ENCODE data around the gene CTTN. TPM values are rescaled to one million over a fixed set of nuclear protein-coding genes. Genes with fewer than 3 reads are reported as not detected.

CTTN gene
- total and polyA plus RNA-seq, 10 of the 15 experiments (the other 5 are each of a cell fraction or from before 2014, with no cell fraction given) = 1.1 to 37.8 (median 11.8) TPM

DNA sequence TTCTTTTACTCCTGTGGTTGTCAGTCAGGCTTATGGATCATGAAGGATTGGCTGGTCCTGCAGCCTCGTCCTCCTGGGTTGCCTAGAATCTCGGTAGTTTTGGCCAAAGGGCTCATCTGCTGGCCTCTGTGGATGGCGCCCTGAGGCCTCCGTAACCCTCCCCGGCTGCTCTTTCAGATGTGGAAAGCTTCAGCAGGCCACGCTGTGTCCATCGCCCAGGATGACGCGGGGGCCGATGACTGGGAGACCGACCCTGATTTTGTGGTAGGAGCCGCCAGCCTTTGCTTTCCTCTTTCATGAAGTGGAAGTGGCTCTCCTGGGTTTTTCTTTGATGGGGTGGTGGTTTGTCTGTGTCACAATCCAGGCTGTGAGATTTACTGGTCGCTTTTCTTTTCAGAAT lies 8.8 kb downstream of the CTTN start:
- no peak overlapping the region for H3K9ac ChIP-seq (ENCODE audit: control insufficient read depth, insufficient read depth, low read length)
- WGBS (ENCODE audit: insufficient coverage, insufficient replicate concordance, low lambda C conversion rate, missing lambda C conversion rate) = 65% methylated on average over 13 of the region's 13 CpGs
- no peaks in the 10 kb centered on the region for H4K20me1 ChIP-seq (ENCODE audit: control insufficient read depth, insufficient read depth)
- TF ChIP-seq NR2C2 (IDR thresholded peaks at IDR 0.05; ENCODE audit: borderline replicate concordance, control insufficient read depth, insufficient read length, low read depth) = no peak
- no peak for TF ChIP-seq DPF2 (IDR thresholded peaks at IDR 0.05)
- TF ChIP-seq, protein P1, sequence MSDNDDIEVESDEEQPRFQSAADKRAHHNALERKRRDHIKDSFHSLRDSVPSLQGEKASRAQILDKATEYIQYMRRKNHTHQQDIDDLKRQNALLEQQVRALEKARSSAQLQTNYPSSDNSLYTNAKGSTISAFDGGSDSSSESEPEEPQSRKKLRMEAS (IDR thresholded peaks at IDR 0.05; ENCODE audit: low read depth, low read length) = no peak
- TF ChIP-seq ZNF384 (IDR thresholded peaks at IDR 0.05; ENCODE audit: borderline replicate concordance, low read depth, low read length) = no peak
- no peak for TF ChIP-seq NFYA (IDR thresholded peaks at IDR 0.05; ENCODE audit: borderline replicate concordance, low read depth, low read length)
- no peak for TF ChIP-seq CBX3 (IDR thresholded peaks at IDR 0.05; ENCODE audit: borderline replicate concordance, low read depth)
- no peak for TF ChIP-seq ZNF622 (IDR thresholded peaks at IDR 0.05)
- ATAC-seq (no peak), DNase-seq (ENCODE audit: low read depth, low spot score) (no peak), FAIRE-seq (no peak)
- SMC1A ChIA-PET (ENCODE audit: uncharacterized antibody, unreplicated experiment) = no interaction called here
- H3K79me2 ChIP-seq (ENCODE audit: control insufficient read depth, insufficient read depth, low read length) = no peaks in the 10 kb centered on the region
- H3K36me3 ChIP-seq (ENCODE audit: control insufficient read depth in 2 of 2, insufficient read depth in 2 of 2, low read length in 1 of 2) = no peaks in the 10 kb centered on the region
- RAD21 ChIA-PET (ENCODE audit: unreplicated experiment) = no interaction called here
- no peak overlapping the region for H3K4me2 ChIP-seq (ENCODE audit: control insufficient read depth, insufficient read depth)
- H3K4me1 ChIP-seq (ENCODE audit: control insufficient read depth, insufficient read depth, low read length) = no peaks in the 10 kb centered on the region
- no peak overlapping the region for H3K4me3 ChIP-seq
- intact Hi-C loops (cut with micrococcal nuclease; ENCODE audit: unreplicated experiment) = no loop called here
- POLR2A ChIA-PET = no interaction called here
- no TSS peak for BruUV-seq (replicated peaks)
- in situ Hi-C loops (cut with MboI) = no loop called here
- H3K27me3 ChIP-seq (replicated peaks in 1 of 2; ENCODE audit: control insufficient read depth in 2 of 2, insufficient read depth in 2 of 2, low read length in 1 of 2) = no peaks in the 10 kb centered on the region; a peak in 2 of 4 replicates
- H3K9me3 ChIP-seq (replicated peaks; ENCODE audit: control insufficient read depth, insufficient read depth, low read length) = no peaks in the 10 kb centered on the region
- CTCF ChIA-PET = no interaction called here
- no peak overlapping the region for H3K27ac ChIP-seq (ENCODE audit: control insufficient read depth, insufficient read depth)
- no peak overlapping the region for H2AFZ ChIP-seq (ENCODE audit: control insufficient read depth, low read depth, low read length)

DNA sequence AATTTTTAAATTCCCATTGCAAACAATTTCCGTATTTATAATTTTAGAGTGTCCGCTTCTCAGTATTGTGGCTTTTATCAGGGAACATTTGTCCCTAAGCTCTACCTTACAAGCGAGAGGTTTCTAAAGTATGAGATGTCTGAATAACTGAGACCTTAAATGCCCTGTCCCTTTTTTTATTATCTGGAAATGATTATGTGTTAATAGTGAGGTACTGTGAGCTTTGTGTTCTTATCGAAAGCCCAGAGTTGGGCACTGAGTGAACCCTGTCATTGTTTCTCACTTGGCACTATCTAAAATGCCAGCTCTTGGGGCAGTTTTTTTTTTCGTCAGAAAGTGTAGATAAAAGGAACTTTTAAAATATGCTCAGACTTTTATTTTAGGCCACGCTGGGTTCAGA lies 9.5 kb downstream of the CTTN start:
- no peak for FAIRE-seq
- no peak overlapping the region for H3K27ac ChIP-seq (ENCODE audit: control insufficient read depth, insufficient read depth)
- RAD21 ChIA-PET (ENCODE audit: unreplicated experiment) = no interaction called here
- CTCF ChIA-PET = interaction anchor here (1.2 kb wide), 1 partner anchor 8 kb away, joined by 3 read pairs; no protein-coding TSS in a partner anchor
- 83% methylated on average over 6 of the region's 6 CpGs for WGBS (ENCODE audit: insufficient coverage, insufficient replicate concordance, low lambda C conversion rate, missing lambda C conversion rate)
- H3K79me2 ChIP-seq (ENCODE audit: control insufficient read depth, insufficient read depth, low read length) = no peaks in the 10 kb centered on the region
- H3K4me1 ChIP-seq (ENCODE audit: control insufficient read depth, insufficient read depth, low read length) = no peaks in the 10 kb centered on the region
- no TSS peak for BruUV-seq (replicated peaks)
- no peak for DNase-seq (ENCODE audit: low read depth, low spot score)
- no peak overlapping the region for H2AFZ ChIP-seq (ENCODE audit: control insufficient read depth, low read depth, low read length)
- SMC1A ChIA-PET (ENCODE audit: uncharacterized antibody, unreplicated experiment) = no interaction called here
- no peaks in the 10 kb centered on the region for H4K20me1 ChIP-seq (ENCODE audit: control insufficient read depth, insufficient read depth)
- no peaks in the 10 kb centered on the region for H3K9me3 ChIP-seq (replicated peaks; ENCODE audit: control insufficient read depth, insufficient read depth, low read length)
- ATAC-seq = no peak
- H3K36me3 ChIP-seq (ENCODE audit: control insufficient read depth in 2 of 2, insufficient read depth in 2 of 2, low read length in 1 of 2) = no peaks in the 10 kb centered on the region
- intact Hi-C loops (cut with micrococcal nuclease; ENCODE audit: unreplicated experiment) = no loop called here
- no peak overlapping the region for H3K9ac ChIP-seq (ENCODE audit: control insufficient read depth, insufficient read depth, low read length)
- H3K27me3 ChIP-seq (replicated peaks in 1 of 2; ENCODE audit: control insufficient read depth in 2 of 2, insufficient read depth in 2 of 2, low read length in 1 of 2) = no peaks in the 10 kb centered on the region; a peak in 2 of 4 replicates
- no peak overlapping the region for H3K4me3 ChIP-seq
- TF ChIP-seq RFX5 (IDR thresholded peaks at IDR 0.05; ENCODE audit: low read depth, low read length) = no peak
- TF ChIP-seq SPI1 (IDR thresholded peaks at IDR 0.05; ENCODE audit: borderline replicate concordance, insufficient read depth, low read depth, low read length) = no peak
- TF ChIP-seq NFXL1 (IDR thresholded peaks at IDR 0.05; ENCODE audit: borderline replicate concordance) = no peak
- TF ChIP-seq, protein P2, sequence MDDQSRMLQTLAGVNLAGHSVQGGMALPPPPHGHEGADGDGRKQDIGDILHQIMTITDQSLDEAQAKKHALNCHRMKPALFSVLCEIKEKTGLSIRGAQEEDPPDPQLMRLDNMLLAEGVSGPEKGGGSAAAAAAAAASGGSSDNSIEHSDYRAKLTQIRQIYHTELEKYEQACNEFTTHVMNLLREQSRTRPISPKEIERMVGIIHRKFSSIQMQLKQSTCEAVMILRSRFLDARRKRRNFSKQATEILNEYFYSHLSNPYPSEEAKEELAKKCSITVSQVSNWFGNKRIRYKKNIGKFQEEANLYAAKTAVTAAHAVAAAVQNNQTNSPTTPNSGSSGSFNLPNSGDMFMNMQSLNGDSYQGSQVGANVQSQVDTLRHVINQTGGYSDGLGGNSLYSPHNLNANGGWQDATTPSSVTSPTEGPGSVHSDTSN (IDR thresholded peaks at IDR 0.05; ENCODE audit: insufficient replicate concordance, low read depth, low read length) = no peak
- TF ChIP-seq KAT2A (conservative IDR thresholded peaks at IDR 0.05; ENCODE audit: control insufficient read depth, low read depth, low read length) = no peak
- TF ChIP-seq POU2F2 (IDR thresholded peaks at IDR 0.05; ENCODE audit: borderline replicate concordance, low read depth, low read length) = no peak
- no peak overlapping the region for H3K4me2 ChIP-seq (ENCODE audit: control insufficient read depth, insufficient read depth)
- POLR2A ChIA-PET = interaction anchor here (0.8 kb wide), 1 partner anchor 9 kb away, joined by 3 read pairs; no protein-coding TSS in a partner anchor
- in situ Hi-C loops (cut with MboI) = no loop called here
